Daoy (cell line): ENCODE data around the gene TM4SF1. TPM values are rescaled to one million over a fixed set of nuclear protein-coding genes. Genes with fewer than 3 reads are reported as not detected.

ENCODE experiments used
- DNase-seq: peaks from one replicate; pipeline ENCODE4 v3.0.0-alpha.2; 2015; ENCODE audit warnings: low read depth
- total RNA-seq: library from RNA; depleted of rRNA; stranded (reverse); fragments of >200 nt; shearing (Covaris generic); gene quantifications from 2 replicates; pipeline ENCODE4 v1.2.3, GENCODE V29; 2014; rRNA removed

The TM4SF1 gene
- 206 and 209 TPM in 2 replicates for total RNA-seq

GRCh38 chr3:149377408-149378364, at the start of gene TM4SF1:
TM4SF1 (minus strand) TSS chr3:149377649; CDS start chr3:149377547, 102 bp downstream.
- DNase-seq, result peak; percentile 98

- DNase-seq, result no peak
Observed at GRCh38 chr3:149426325-149426724, 48.9 kb upstream of the TM4SF1 start.

- no peak for DNase-seq
Observed at GRCh38 chr3:149424918-149425317, 47.5 kb upstream of the TM4SF1 start.

GRCh38 chr3:149421764-149422163, 44.3 kb upstream of the TM4SF1 start:
- peak; percentile 26 for DNase-seq

- DNase-seq, result no peak
Observed at GRCh38 chr3:149419816-149420215, 42.4 kb upstream of the TM4SF1 start.

GRCh38 chr3:149417727-149418126, 40.3 kb upstream of the TM4SF1 start:
- no peak for DNase-seq

- no peak for DNase-seq
Observed at GRCh38 chr3:149417174-149417573, 39.7 kb upstream of the TM4SF1 start.

- DNase-seq, result peak; percentile 67
Observed at GRCh38 chr3:149415484-149415883, 38.0 kb upstream of the TM4SF1 start.

GRCh38 chr3:149414557-149415231, 37.2 kb upstream of the TM4SF1 start:
- no peak for DNase-seq

- DNase-seq, result no peak
Observed at GRCh38 chr3:149411583-149411982, 34.1 kb upstream of the TM4SF1 start.

GRCh38 chr3:149409351-149409750, 31.9 kb upstream of the TM4SF1 start:
- DNase-seq, result no peak

- no peak for DNase-seq
Observed at GRCh38 chr3:149407898-149408297, 30.4 kb upstream of the TM4SF1 start.

GRCh38 chr3:149406244-149406752, 28.8 kb upstream of the TM4SF1 start:
- no peak for DNase-seq

GRCh38 chr3:149403443-149403842, 26.0 kb upstream of the TM4SF1 start:
- DNase-seq, result no peak

- DNase-seq, result no peak
Observed at GRCh38 chr3:149402481-149402880, 25.0 kb upstream of the TM4SF1 start.

- DNase-seq, result no peak
Observed at GRCh38 chr3:149401926-149402310, 24.5 kb upstream of the TM4SF1 start.

GRCh38 chr3:149401212-149401925, 23.9 kb upstream of the TM4SF1 start:
- DNase-seq, result no peak

GRCh38 chr3:149400645-149401044, 23.2 kb upstream of the TM4SF1 start:
- no peak for DNase-seq

GRCh38 chr3:149398296-149398695, 20.8 kb upstream of the TM4SF1 start:
- DNase-seq, result no peak

- DNase-seq, result no peak
Observed at GRCh38 chr3:149397528-149397927, 20.1 kb upstream of the TM4SF1 start.

- no peak for DNase-seq
Observed at GRCh38 chr3:149396476-149396875, 19.0 kb upstream of the TM4SF1 start.
